HepG2 (cell line): ENCODE data around the gene CABLES2. TPM values are rescaled to one million over a fixed set of nuclear protein-coding genes. Genes with fewer than 3 reads are reported as not detected.

Experiments
- FOSL2 ChIP-seq: sonication (generic); formaldehyde crosslinking; IDR thresholded peaks from 2 replicates; pipeline ENCODE4 v1.4.0; 2020; ENCODE audit warnings: missing genetic modification reagents
- FOXK1 ChIP-seq: sonication (generic); formaldehyde crosslinking; IDR thresholded peaks from 2 replicates; pipeline ENCODE4 v1.4.0; 2020; ENCODE audit warnings: low read depth, missing genetic modification reagents, borderline replicate concordance
- HDAC2 ChIP-seq: sonication (generic); formaldehyde crosslinking; IDR thresholded peaks from 2 replicates; pipeline ENCODE4 v1.4.0; 2020; ENCODE audit warnings: missing genetic modification reagents
- MAZ ChIP-seq, 2 experiments: sonication (generic) in 1 of 2; formaldehyde crosslinking in 1 of 2; IDR thresholded peaks; 2 replicates each; pipeline versions ENCODE4 v1.5.0 to v1.6.1; 2012 to 2020; ENCODE audit warnings: low read depth in 2 of 2, mild to moderate bottlenecking in 2 of 2, borderline replicate concordance in 1 of 2, improper control_type of control experiment in 1 of 2, low read length in 1 of 2, missing genetic modification reagents in 1 of 2, moderate library complexity in 1 of 2
- MEIS1 ChIP-seq: sonication (generic); formaldehyde crosslinking; IDR thresholded peaks from 2 replicates; pipeline ENCODE4 v1.9.0; 2021; ENCODE audit warnings: mild to moderate bottlenecking, missing genetic modification reagents, moderate library complexity, borderline replicate concordance
- MIER3 ChIP-seq: IDR thresholded peaks from 2 replicates; pipeline ENCODE4 v1.6.1; 2016; ENCODE audit warnings: missing compliant biosample characterization, borderline replicate concordance
- NFAT5 ChIP-seq: sonication (generic); formaldehyde crosslinking; IDR thresholded peaks from 2 replicates; pipeline ENCODE4 v1.4.0; 2020; ENCODE audit warnings: missing genetic modification reagents
- PHF5A ChIP-seq: IDR thresholded peaks from one replicate; pipeline ENCODE4 v1.6.1; 2018; ENCODE audit warnings: low read depth, missing genetic modification reagents; ENCODE audit not compliant: unreplicated experiment
- POLR2G ChIP-seq: fragments of 200-400 bp; formaldehyde crosslinking; IDR thresholded peaks from 2 replicates; pipeline ENCODE4 v1.6.1; 2018; ENCODE audit warnings: mild to moderate bottlenecking, low read depth, low read length, moderate library complexity
- RXRB ChIP-seq: IDR thresholded peaks from 2 replicates; pipeline ENCODE4 v1.6.1; 2016; ENCODE audit warnings: borderline replicate concordance, missing genetic modification reagents, missing compliant biosample characterization
- STAT6 ChIP-seq: sonication (generic); formaldehyde crosslinking; IDR thresholded peaks from 2 replicates; pipeline ENCODE4 v1.4.0; 2020; ENCODE audit warnings: missing genetic modification reagents, mild to moderate bottlenecking, borderline replicate concordance
- TOPORS ChIP-seq: sonication (generic); formaldehyde crosslinking; IDR thresholded peaks from 2 replicates; pipeline ENCODE4 v1.8.0; 2023; ENCODE audit warnings: mild to moderate bottlenecking, missing genetic modification reagents
- TSC22D2 ChIP-seq: sonication (generic); formaldehyde crosslinking; IDR thresholded peaks from 2 replicates; pipeline ENCODE4 v1.5.1; 2020; ENCODE audit warnings: missing genetic modification reagents, mild to moderate bottlenecking, borderline replicate concordance
- ZNF567 ChIP-seq: sonication (generic); formaldehyde crosslinking; IDR thresholded peaks from 2 replicates; pipeline ENCODE4 v1.8.1; 2023; ENCODE audit warnings: mild to moderate bottlenecking, missing genetic modification reagents, borderline replicate concordance
- ZNF724P ChIP-seq: sonication (generic); formaldehyde crosslinking; IDR thresholded peaks from 2 replicates; pipeline ENCODE4 v1.8.0; 2022; ENCODE audit warnings: missing genetic modification reagents, borderline replicate concordance
- ZNF740 ChIP-seq: sonication (generic); formaldehyde crosslinking; IDR thresholded peaks from 2 replicates; pipeline ENCODE4 v1.4.0; 2020; ENCODE audit warnings: missing genetic modification reagents
- ZNF773 ChIP-seq: sonication (generic); formaldehyde crosslinking; IDR thresholded peaks from 2 replicates; pipeline ENCODE4 v1.4.0; 2020; ENCODE audit warnings: missing genetic modification reagents, borderline replicate concordance
- ZNF792 ChIP-seq: IDR thresholded peaks from 2 replicates; pipeline ENCODE4 v1.6.1; 2016
- ZSCAN31 ChIP-seq: sonication (generic); formaldehyde crosslinking; IDR thresholded peaks from 2 replicates; pipeline ENCODE4 v1.5.0; 2020; ENCODE audit warnings: low read depth, mild to moderate bottlenecking, missing genetic modification reagents
- polyA plus RNA-seq, 8 experiments: library from polyadenylated mRNA; depleted of rRNA in 3 of 8; stranded (reverse) in 7 of 8; unstranded in 1 of 8; fragments of >200 nt; fragmentation: Illumina TruSeq in 4 of 8; extraction: Trizol in 4 of 8; gene quantifications; 2 replicates each; pipeline versions ENCODE4 v1.2.1 to v1.2.3, GENCODE V29; 2011 to 2016; ENCODE audit warnings: low read depth in 4 of 8, missing spikeins in 1 of 8, mixed read lengths in 1 of 8; ENCODE audit not compliant: insufficient read depth in 1 of 8
- total RNA-seq, 5 experiments: library from RNA; depleted of rRNA; stranded (reverse); fragments of >200 nt; fragmentation: Illumina TruSeq; extraction: Trizol; gene quantifications; 2 replicates each; pipeline ENCODE4 v1.2.3, GENCODE V29; 2016; ENCODE audit warnings: low read depth in 1 of 5

CABLES2 gene
- total and polyA plus RNA-seq, 2 of the 13 experiments (the other 11 are each of a cell fraction or from before 2014, with no cell fraction given), result 5.2 to 9.7 TPM

- TF ChIP-seq ZNF724P (CRISPR knock-in tag) (0 out of 2 replicates have a peak, but pooled peaks have one; percentile 1), MAZ (IDR thresholded peaks at IDR 0.05; ENCODE audit: borderline replicate concordance, low read depth, low read length) (no peak), MAZ (CRISPR knock-in tag; IDR thresholded peaks at IDR 0.05; ENCODE audit: low read depth) (peak; percentile 69), ZNF740 (peak; percentile 56), ZNF567 (CRISPR knock-in tag) (peak; percentile 46), STAT6 (CRISPR knock-in tag) (peak; percentile 42; the same call in 1 of the 2 replicates), ZSCAN31 (CRISPR knock-in tag) (peak; percentile 78; the same call in 1 of the 2 replicates), ZNF792 (CRISPR knock-in tag) (peak; percentile 68; the same call in 1 of the 2 replicates), TSC22D2 (peak; percentile 44; the same call in 1 of the 2 replicates), ZNF773 (CRISPR knock-in tag) (0 out of 2 replicates have a peak, but pooled peaks have one; percentile 87), FOSL2 (CRISPR knock-in tag) (peak; percentile 42), HDAC2 (CRISPR knock-in tag) (peak; percentile 82; the same call in 1 of the 2 replicates), PHF5A (CRISPR knock-in tag) (no peak), MEIS1 (CRISPR knock-in tag) (peak; percentile 62; the same call in 1 of the 2 replicates), RXRB (peak; percentile 46; the same call in 1 of the 2 replicates), TOPORS (CRISPR knock-in tag) (peak; percentile 93), FOXK1 (CRISPR knock-in tag) (peak; percentile 14; the same call in 1 of the 2 replicates), MIER3 (CRISPR knock-in tag) (0 out of 2 replicates have a peak, but pooled peaks have one; percentile 26), POLR2G (peak; percentile 42; the same call in 1 of the 2 replicates), NFAT5 (CRISPR knock-in tag) (peak; percentile 69; the same call in 1 of the 2 replicates)
Measured at GRCh38 chr20:62411479-62412193, 4.6 kb upstream of the CABLES2 start (continued).
